ENCODE results near the gene DPH7.
"Not testable (repeated sequence)": the region's sequence is repeated elsewhere in the genome, so short reads cannot be mapped to it uniquely, and the experiment has no call there.

The DPH7 gene

GRCh38 chr9:137578518-137579258 lies at the start of gene DPH7:
Gene DPH7, minus strand, starts transcription at chr9:137578925. Its CDS starts 148 bp downstream, at chr9:137578777.
- peak; percentile 75 for DNase-seq

- DNase-seq = not testable (repeated sequence)
These were observed 48.7 kb upstream of the DPH7 start for GRCh38 chr9:137627406-137627805.

DNA sequence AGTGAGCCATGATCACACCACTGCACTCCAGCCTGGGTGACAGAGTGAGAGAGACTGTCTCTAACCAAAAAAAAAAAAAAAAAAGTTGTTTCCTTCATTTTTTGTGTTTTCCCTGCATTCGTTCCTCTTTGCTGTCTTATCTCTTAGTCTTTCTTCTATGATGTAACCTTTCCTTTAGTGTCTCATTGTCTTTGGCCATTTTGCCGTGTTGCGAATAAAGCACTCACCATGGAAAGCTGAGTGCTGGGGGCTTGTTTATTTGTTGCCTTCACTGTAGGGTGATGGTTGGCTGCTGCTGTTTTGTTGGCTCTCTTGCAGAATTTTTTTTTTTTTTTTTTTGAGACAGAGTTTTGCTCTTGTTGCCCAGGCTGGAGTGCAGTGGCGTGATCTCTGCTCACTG lies 47.7 kb upstream of the DPH7 start:
- DNase-seq = no peak

DNA sequence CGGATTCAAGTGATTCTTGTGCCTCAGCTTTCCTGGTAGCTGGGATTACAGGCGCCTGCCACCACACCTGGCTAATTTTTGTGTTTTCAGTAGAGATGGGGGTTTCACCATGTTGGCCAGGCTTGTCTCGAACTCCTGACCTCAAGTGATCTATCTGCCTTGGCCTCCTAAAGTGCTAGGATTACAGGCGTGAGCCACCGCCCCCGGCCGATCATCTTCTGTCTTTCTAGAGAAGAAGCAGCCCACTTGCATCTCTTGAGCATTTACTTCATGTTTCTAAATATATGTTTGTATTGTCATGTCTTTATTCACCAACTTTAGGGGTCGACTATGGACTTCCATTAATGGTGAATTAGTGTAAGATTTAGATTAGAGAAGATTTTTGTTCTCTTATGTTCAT lies 43.5 kb upstream of the DPH7 start:
- DNase-seq = not testable (repeated sequence)

DNA sequence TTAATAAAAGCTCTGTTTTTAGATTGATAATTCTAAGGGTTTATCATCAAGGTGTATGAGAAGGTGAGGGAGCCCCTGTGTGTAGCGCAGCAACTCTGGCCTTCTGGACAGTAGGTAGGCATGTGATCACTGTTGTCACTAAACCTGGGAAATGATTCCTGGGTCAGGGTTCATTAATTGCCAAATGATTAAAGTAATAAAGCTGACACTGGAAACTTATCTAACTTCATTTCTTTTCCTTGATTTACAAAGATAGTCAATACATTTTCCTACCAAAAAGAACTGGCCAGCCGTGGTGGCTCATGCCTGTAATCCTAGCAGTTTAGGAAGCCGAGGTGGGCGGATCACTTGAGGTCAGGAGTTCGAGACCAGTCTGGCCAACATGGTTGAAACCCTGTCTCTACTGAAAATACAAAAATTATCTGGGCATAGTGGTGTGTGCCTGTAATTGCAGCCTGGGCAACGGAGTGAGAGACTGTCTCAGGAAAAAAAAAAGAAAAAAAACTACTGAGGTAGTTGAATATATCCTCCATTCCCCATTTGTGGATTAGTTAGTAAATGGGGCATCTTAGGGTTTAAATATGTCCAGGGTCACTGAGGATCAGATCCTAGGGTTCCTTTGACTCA lies 42.5 kb upstream of the DPH7 start:
- DNase-seq = no peak

GRCh38 chr9:137620581-137620980 lies 41.9 kb upstream of the DPH7 start:
- no peak for DNase-seq

GRCh38 chr9:137620048-137620405 lies 41.3 kb upstream of the DPH7 start:
- no peak for DNase-seq

DNA sequence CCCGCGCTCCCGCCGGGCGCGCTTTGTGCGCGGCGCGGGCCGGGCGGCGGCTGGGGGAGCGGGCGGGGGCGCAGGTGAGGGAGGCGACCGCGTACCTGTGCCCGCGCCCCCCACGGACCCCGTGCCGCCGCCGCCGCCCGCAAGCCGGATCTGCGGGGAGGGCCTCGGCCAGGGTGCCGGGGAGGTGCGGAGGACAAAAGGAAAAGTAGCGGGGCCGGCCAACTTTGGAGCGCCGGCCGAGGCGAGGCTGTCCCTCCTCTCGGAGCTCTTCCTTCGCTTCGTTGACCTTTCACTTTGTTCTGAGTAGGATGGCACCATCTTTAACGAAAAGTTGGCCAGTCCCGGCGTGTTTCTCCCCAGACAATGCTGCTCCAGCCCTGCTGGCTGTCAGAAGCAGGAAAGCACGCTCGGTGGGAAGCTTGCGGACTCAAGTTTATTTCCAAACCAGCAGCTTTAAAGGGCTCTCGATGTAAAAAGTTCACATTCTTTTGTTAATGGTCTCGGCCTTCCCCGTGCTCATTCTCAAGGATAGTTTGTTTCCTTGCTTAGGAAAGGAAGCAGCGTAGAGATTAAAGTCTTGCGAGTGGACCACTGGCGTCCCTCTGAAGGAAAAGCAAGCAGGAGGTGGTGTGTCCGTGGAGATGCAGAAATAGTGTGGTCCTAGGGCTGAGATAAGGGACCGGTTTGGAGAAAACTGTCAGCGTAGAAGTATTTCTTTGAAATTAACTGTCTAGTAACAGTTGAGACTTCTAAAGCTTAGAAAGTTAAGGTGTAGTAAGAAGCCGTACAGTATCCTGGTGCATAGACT lies 40.7 kb upstream of the DPH7 start:
- peak; percentile 12 for DNase-seq

- peak; percentile 80 for DNase-seq
These were observed 39.7 kb upstream of the DPH7 start, which contains the start of gene EHMT1 for GRCh38 chr9:137618105-137619067. Gene EHMT1, plus strand, starts transcription at chr9:137619005. Its CDS starts 24 bp downstream, at chr9:137619029.

DNA sequence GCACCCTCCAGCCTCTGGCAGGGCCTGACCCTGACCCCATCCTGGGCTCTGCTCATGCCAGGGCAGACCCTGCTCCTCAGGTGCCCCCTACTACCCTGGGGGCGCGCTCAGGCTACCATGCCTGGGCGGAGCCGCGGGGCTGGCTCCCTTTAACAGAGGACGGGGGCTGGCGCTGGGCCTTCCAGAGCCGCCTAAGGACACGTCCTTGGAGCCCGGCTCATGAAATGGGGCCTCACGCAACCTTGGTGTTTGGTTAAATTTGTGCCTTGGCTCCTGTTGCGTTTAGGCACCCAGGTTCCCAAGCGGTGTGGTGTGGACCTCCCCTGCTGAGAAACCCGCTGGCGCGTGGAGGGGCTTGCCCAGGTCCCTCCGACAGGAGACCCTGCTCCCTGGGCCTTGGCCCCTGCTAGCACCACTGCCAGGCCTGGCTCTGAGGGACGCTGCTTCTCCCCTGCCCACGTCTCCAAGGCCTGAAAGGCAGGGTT lies 36.7 kb upstream of the DPH7 start:
- no peak for DNase-seq

DNA sequence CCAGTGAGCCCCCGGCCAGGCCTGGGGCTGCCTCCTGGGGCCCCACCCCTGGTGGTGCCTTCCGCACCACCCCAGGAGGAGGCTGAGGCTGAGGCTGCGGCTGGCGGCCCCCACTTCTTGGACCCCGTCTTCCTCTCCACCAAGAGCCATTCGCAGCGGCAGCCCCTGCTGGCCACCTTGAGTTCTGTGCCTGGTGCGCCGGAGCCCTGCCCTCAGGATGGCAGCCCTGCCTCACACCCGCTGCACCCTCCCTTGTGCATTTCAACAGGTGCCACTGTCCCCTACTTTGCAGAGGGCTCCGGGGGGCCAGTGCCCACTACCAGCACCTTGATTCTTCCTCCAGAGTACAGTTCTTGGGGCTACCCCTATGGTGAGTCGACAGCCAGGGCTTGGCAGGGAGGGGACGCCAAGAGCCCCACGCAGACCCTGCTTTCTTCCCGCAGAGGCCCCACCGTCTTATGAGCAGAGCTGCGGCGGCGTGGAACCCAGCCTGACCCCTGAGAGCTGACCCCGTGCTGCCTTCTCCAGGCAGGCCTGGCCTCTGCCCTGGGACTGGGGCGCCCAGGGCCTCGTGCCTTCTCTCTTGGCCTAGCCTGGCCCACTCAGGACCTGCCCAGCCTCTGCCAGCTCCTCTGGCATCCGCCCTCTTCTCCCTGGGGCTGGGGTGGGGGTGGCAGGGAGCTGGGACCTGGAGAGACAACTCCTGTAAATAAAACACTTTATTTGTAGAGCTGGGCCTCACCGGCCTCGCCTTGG lies 36.1 kb upstream of the DPH7 start:
- no peak for DNase-seq

DNA sequence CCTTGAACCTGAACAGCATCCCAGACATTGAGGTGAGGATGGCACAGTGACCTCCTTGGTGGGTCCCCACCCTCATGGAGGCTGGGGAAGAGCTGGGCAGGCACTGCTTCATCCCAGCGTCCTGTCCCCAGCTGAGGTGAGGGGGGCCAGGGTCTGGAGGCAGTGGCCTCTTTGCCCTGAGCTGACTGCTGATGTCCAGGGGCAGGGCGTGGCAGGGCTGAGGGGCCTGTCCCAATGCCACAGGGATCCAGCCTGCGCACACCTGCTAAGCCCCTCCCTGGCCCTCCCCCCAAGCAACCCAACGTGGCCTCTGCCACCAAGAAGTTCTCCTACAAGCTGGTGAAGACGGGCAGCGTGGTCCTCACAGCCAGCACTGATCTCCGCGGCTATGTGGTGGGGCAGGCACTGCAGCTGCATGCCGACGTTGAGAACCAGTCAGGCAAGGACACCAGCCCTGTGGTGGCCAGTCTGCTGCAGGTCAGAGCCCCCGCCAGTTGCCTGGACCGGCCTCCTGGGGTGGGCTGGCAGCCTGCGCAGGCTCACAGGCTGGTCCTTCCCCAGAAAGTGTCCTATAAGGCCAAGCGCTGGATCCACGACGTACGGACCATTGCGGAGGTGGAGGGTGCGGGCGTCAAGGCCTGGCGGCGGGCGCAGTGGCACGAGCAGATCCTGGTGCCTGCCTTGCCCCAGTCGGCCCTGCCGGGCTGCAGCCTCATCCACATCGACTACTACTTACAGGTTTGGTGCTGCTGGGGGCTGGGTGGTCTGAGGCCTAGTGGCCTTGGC lies 35.2 kb upstream of the DPH7 start:
- DNase-seq = no peak

DNA sequence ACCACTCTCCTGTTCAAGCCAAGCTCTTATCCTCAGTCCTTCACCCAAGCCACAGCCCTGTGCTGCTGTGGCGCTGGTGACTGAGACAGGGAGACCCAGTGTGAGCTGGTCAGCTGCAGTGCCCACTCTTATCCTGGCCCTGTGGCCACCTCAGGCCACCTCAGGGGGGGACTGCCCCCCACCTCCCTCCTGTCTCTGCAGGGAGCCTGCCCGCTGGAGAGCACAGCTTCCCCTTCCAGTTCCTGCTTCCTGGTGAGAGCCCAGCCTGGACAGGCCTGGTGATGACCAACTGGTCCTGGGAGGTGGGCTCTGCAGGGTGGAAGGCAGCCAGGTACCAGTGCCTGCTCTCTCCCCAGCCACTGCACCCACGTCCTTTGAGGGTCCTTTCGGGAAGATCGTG lies 34.5 kb upstream of the DPH7 start:
- no peak for DNase-seq

- no peak for DNase-seq
These were observed 34.0 kb upstream of the DPH7 start for GRCh38 chr9:137612741-137613142.

DNA sequence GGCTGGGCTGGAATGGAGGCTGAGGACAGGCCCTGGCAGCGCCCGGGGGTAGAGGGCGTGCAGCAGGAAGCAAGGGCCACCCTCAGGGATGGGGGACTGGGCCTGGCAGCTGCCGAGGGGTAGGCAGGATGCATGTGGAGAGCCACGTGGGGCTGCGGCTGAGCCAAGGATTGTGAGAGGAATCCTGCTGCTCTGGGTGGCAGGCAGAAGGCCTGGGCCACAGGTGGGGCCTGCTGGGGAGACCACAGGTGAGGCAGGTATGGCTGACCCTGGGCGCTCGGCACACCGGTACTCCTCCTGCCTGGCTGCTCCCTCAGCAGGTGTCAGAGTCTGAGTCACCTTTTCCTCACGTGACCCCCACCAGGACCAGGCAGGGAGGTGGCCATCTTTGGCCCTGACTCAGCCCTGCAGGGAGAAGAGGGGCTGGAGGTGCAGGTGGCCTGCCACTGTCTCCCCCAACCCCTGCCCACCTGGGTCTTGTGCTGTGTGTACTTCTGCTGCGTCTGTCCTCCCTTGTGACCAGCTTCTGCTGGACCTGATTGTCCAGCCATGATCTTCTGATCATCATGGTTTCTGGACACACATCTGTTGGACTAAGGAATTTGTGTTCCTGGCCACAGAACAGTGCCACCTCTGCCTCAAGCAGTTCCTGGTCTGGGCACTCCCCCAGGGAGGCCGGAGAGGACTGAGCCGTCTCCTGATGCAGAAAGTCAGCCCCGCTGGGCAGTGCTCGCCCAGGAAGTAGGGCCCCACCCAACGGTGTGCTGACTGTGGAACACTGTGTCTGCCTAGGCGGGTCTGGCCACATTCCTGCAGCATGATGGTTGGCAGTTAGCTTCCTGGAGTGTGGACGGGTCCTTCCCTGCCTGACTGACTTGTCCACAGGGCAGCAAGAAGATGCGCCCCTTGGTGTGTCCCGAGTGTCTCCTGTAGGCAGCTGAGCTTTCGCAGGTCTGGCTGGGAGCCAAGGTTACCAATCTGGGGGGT lies 33.2 kb upstream of the DPH7 start:
- DNase-seq = peak; percentile 11

GRCh38 chr9:137610944-137611343 lies 32.2 kb upstream of the DPH7 start:
- no peak for DNase-seq

DNA sequence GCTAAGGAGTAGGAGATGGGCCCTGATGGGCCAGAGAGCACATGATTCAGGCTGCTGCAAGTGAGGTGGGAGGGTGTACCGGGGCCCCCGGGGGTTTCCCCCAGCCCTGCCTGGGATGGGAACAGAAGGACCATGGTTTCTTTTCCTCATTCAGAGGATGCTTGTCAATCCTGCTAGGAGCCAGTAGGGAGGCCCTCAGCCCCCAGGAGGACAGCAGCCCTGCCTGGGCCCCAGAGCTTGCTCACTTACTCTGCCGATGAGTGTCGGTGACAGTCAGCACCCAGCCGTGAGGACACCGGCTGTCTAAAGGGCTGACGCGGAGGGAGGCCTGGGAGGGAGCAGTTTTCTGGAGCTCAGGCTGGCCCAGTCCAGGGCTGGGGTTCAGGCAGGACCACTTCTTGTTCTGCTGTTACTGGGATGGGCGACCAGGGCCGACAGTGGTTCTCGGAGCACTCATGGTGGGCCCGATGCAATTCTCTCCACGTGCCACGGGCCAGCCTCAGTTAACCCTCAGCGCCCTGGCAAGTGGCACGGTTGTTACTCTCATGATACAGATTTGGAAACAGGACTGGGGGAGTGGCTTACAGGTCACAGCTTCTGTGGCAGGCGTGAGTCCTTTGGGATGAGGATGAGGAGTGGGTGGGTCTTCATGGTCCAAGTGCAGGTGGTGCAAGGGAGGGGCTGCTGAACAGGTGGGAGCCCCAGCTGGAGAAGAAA lies 28.6 kb upstream of the DPH7 start:
- DNase-seq = no peak

GRCh38 chr9:137606734-137607138 lies 28.0 kb upstream of the DPH7 start:
- no peak for DNase-seq
